Esophagus muscularis mucosa (tissue), 4 donors: ENCODE results near the gene ANK3.

Source experiments
- CTCF ChIP-seq, 3 experiments: fragments of 200-600 bp in 2 of 3; fragments of 450-650 bp in 1 of 3; sonication (generic) in 2 of 3; IDR thresholded peaks; one replicate each; pipeline ENCODE4 v1.5.1; 2017 to 2019; ENCODE audit warnings: antibody characterized with exemption in 3 of 3, mild to moderate bottlenecking in 2 of 3, moderate library complexity in 1 of 3
- EP300 ChIP-seq: sonication (generic); formaldehyde crosslinking; IDR thresholded peaks from one replicate; pipeline ENCODE4 v1.6.1; 2017; ENCODE audit warnings: antibody characterized with exemption
- POLR2A ChIP-seq: fragments of 450-650 bp; IDR thresholded peaks from one replicate; pipeline ENCODE4 v1.6.1; 2017; ENCODE audit warnings: antibody characterized with exemption, moderate library complexity, mild to moderate bottlenecking, low read depth
- POLR2AphosphoS5 ChIP-seq, 2 donors: sonication (generic); formaldehyde crosslinking; IDR thresholded peaks; one replicate each; pipeline ENCODE4 v1.6.1; 2017; ENCODE audit warnings: antibody characterized with exemption in 2 of 2

GRCh38 chr10:60295028-60295937 is 94.4 kb downstream of the ANK3 start:
- TF ChIP-seq CTCF (IDR thresholded peaks at IDR 0.05) (no peak), EP300 (no peak), POLR2AphosphoS5 (IDR thresholded peaks at IDR 0.05) (no peak), POLR2A (no peak)
